ENCODE results near the gene ABCA7.

GRCh38 chr19:1039646-1040475 lies at the start of gene ABCA7:
- TF ChIP-seq CTCF (IDR thresholded peaks at IDR 0.05; ENCODE audit: low read depth, low read length) = no peak
- TF ChIP-seq EZH2phosphoT487 (IDR thresholded peaks at IDR 0.05; ENCODE audit: low read depth) = no peak

Measured in OCI-LY3 (cell line).